Esophagus squamous epithelium (tissue), 4 donors: ENCODE results near the gene MYO3B.

ENCODE experiments used
- CTCF ChIP-seq, 6 experiments: fragments of 450-650 bp in 4 of 6; fragments of 200-600 bp in 2 of 6; sonication (generic) in 2 of 6; IDR thresholded peaks; one replicate each; pipeline ENCODE4 v1.5.1; 2016 to 2019; ENCODE audit warnings: antibody characterized with exemption in 6 of 6, mild to moderate bottlenecking in 4 of 6, moderate library complexity in 4 of 6
- POLR2A ChIP-seq, 4 donors: fragments of 450-650 bp; IDR thresholded peaks; one replicate each; pipeline ENCODE4 v1.6.1; 2017; ENCODE audit warnings: antibody characterized with exemption in 4 of 4, mild to moderate bottlenecking in 4 of 4, moderate library complexity in 3 of 4

GRCh38 chr2:170464268-170464667 is 286.3 kb downstream of the MYO3B start:
- TF ChIP-seq POLR2A (IDR thresholded peaks at IDR 0.05) (no peak), CTCF (IDR thresholded peaks at IDR 0.05) (no peak)
